GM23338 (cell line): ENCODE data around the gene SELENON. TPM values are rescaled to one million over a fixed set of nuclear protein-coding genes. Genes with fewer than 3 reads are reported as not detected.

Experiments
- ATAC-seq: fragments of 200-7000 bp; cut with Tn5 transposase; 3 replicates; pipeline ENCODE4 v1.9.1; 2020
- DNase-seq: peaks from one replicate; pipeline ENCODE4 v3.0.0-alpha.2; 2015; ENCODE audit warnings: low spot score
- H2AFZ ChIP-seq: fragments of 200-600 bp; sonication (generic); 2 replicates; pipeline ENCODE4 v1.8.0; 2016; ENCODE audit warnings: antibody characterized with exemption, mild to moderate bottlenecking, moderate library complexity
- H3F3A ChIP-seq: fragments of 200-600 bp; sonication (generic); replicated peaks from 2 replicates; pipeline ENCODE4 v1.8.0; 2017; ENCODE audit warnings: antibody characterized with exemption, mixed run types, low read depth
- H3K27ac ChIP-seq: fragments of 200-600 bp; sonication (generic); 2 replicates; pipeline ENCODE4 v1.6.1; 2016; ENCODE audit warnings: low read depth
- H3K27me3 ChIP-seq: fragments of 200-600 bp; sonication (generic); 2 replicates; pipeline ENCODE4 v1.8.0; 2016; ENCODE audit warnings: mild to moderate bottlenecking, mixed run types, moderate library complexity; ENCODE audit not compliant: insufficient read depth
- H3K36me3 ChIP-seq: fragments of 200-600 bp; sonication (generic); 2 replicates; pipeline ENCODE4 v1.8.0; 2016; ENCODE audit warnings: mild to moderate bottlenecking; ENCODE audit not compliant: insufficient read depth
- H3K4me1 ChIP-seq: fragments of 200-600 bp; sonication (generic); 2 replicates; pipeline ENCODE4 v1.8.0; 2016; ENCODE audit warnings: mild to moderate bottlenecking, moderate library complexity; ENCODE audit not compliant: insufficient read depth
- H3K4me2 ChIP-seq: fragments of 200-600 bp; sonication (generic); 2 replicates; pipeline ENCODE4 v1.7.1; 2017; ENCODE audit warnings: mixed run types
- H3K4me3 ChIP-seq: fragments of 200-600 bp; sonication (generic); 2 replicates; pipeline ENCODE4 v1.6.1; 2016; ENCODE audit warnings: mixed run types
- H3K79me2 ChIP-seq: fragments of 200-600 bp; sonication (generic); replicated peaks from 2 replicates; pipeline ENCODE4 v1.8.0; 2017; ENCODE audit warnings: mild to moderate bottlenecking; ENCODE audit not compliant: insufficient read depth
- H3K9me2 ChIP-seq: fragments of 200-600 bp; sonication (generic); 2 replicates; pipeline ENCODE4 v1.8.0; 2017; ENCODE audit not compliant: insufficient read depth
- H4K20me1 ChIP-seq: fragments of 200-600 bp; sonication (generic); replicated peaks from 2 replicates; pipeline ENCODE4 v1.8.0; 2017; ENCODE audit warnings: mild to moderate bottlenecking; ENCODE audit not compliant: insufficient read depth
- H3K27ac Mint-ChIP-seq: 2 replicates; pipeline ENCODE4 v1.8.0; 2020; ENCODE audit warnings: inconsistent platforms, mild to moderate bottlenecking, moderate library complexity, mixed read lengths
- H3K27me3 Mint-ChIP-seq: 3 replicates; pipeline ENCODE4 v1.8.0; 2022; ENCODE audit warnings: low read depth, mild to moderate bottlenecking, moderate library complexity, mixed read lengths, inconsistent platforms; ENCODE audit not compliant: insufficient read depth, poor library complexity
- H3K36me3 Mint-ChIP-seq: 3 replicates; pipeline ENCODE4 v1.8.0; 2021; ENCODE audit warnings: low read depth, mild to moderate bottlenecking, inconsistent platforms, moderate library complexity, mixed read lengths
- H3K4me1 Mint-ChIP-seq: 3 replicates; pipeline ENCODE4 v1.8.0; 2020; ENCODE audit warnings: mild to moderate bottlenecking, inconsistent platforms, mixed read lengths
- H3K4me3 Mint-ChIP-seq: 3 replicates; pipeline ENCODE4 v1.8.0; 2021; ENCODE audit warnings: moderate library complexity, mild to moderate bottlenecking, inconsistent platforms, mixed read lengths
- H3K9me3 Mint-ChIP-seq: 3 replicates; pipeline ENCODE4 v1.8.0; 2020; ENCODE audit warnings: moderate library complexity, mild to moderate bottlenecking, inconsistent platforms, mixed read lengths
- CTCF ChIP-seq, 2 experiments: fragments of 200-600 bp in 1 of 2; sonication (generic) in 1 of 2; conservative IDR thresholded peaks; 2 replicates each; pipeline versions ENCODE4 v1.5.1 to v1.6.1; 2016 to 2017; ENCODE audit warnings: antibody characterized with exemption in 2 of 2, low read depth in 2 of 2, mild to moderate bottlenecking in 2 of 2, moderate library complexity in 1 of 2
- EZH2 ChIP-seq: fragments of 200-600 bp; sonication (generic); IDR thresholded peaks from one replicate; pipeline ENCODE4 v1.8.0; 2017; ENCODE audit warnings: antibody characterized with exemption, mild to moderate bottlenecking, low read depth; ENCODE audit not compliant: unreplicated experiment
- JUNB ChIP-seq: IDR thresholded peaks from one replicate; pipeline ENCODE4 v1.6.1; 2016; ENCODE audit warnings: antibody characterized with exemption; ENCODE audit not compliant: unreplicated experiment
- NANOG ChIP-seq: IDR thresholded peaks from 2 replicates; pipeline ENCODE4 v1.6.1; 2016; ENCODE audit warnings: antibody characterized with exemption, borderline replicate concordance
- REST ChIP-seq: IDR thresholded peaks from one replicate; pipeline ENCODE4 v1.6.1; 2018; ENCODE audit warnings: antibody characterized with exemption; ENCODE audit not compliant: unreplicated experiment
- ZNF114 ChIP-seq: fragments of 250-450 bp; sonication (Bioruptor Pico); IDR thresholded peaks from 2 replicates; pipeline ENCODE4 v1.5.0; 2020; ENCODE audit warnings: mild to moderate bottlenecking, moderate library complexity
- polyA plus RNA-seq: library from polyadenylated mRNA; unstranded; fragments of >200 nt; fragmentation: Nextera tagmentation; extraction: Ambion mirVana; gene quantifications from 2 replicates; pipeline ENCODE4 v1.2.1, GENCODE V29; 2016
- total RNA-seq: library from RNA; depleted of rRNA; stranded (reverse); fragments of >200 nt; shearing (Covaris generic); gene quantifications from 2 replicates; pipeline ENCODE4 v1.2.3, GENCODE V29; 2014
- TF ChIP-seq, protein P1 (sequence below): fragments of 250-450 bp; sonication (Bioruptor Pico); IDR thresholded peaks from 2 replicates; pipeline ENCODE4 v1.5.0; 2020; ENCODE audit warnings: mild to moderate bottlenecking, moderate library complexity

The SELENON gene
- total and polyA plus RNA-seq, 2 experiments from 2014 or later = 17.9 to 93.2 TPM

- H3K27ac Mint-ChIP-seq = no peak overlapping the region
- H3F3A ChIP-seq = no peaks in the 10 kb centered on the region
- no peak overlapping the region for H3K4me2 ChIP-seq
- peaks cover 27% of the 10 kb centered on the region for H3K4me1 Mint-ChIP-seq
- H3K27ac ChIP-seq = no peak overlapping the region
- no peaks in the 10 kb centered on the region for H3K79me2 ChIP-seq
- ATAC-seq = no peak
- H3K4me3 Mint-ChIP-seq = no peak overlapping the region
- DNase-seq = no peak
- H4K20me1 ChIP-seq = no peaks in the 10 kb centered on the region
- H3K4me1 ChIP-seq = peaks cover 4% of the 10 kb centered on the region
- no peaks in the 10 kb centered on the region for H3K36me3 ChIP-seq
- H3K27me3 Mint-ChIP-seq = peaks cover 6% of the 10 kb centered on the region
- no peak overlapping the region for H3K4me3 ChIP-seq
- no peaks in the 10 kb centered on the region for H3K36me3 Mint-ChIP-seq
- H2AFZ ChIP-seq = no peak overlapping the region
- H3K9me3 Mint-ChIP-seq = no peaks in the 10 kb centered on the region
- TF ChIP-seq ZNF114 (CRISPR knock-in tag) = no peak
- no peak for TF ChIP-seq EZH2
- no peak for TF ChIP-seq JUNB
- TF ChIP-seq, protein P1, sequence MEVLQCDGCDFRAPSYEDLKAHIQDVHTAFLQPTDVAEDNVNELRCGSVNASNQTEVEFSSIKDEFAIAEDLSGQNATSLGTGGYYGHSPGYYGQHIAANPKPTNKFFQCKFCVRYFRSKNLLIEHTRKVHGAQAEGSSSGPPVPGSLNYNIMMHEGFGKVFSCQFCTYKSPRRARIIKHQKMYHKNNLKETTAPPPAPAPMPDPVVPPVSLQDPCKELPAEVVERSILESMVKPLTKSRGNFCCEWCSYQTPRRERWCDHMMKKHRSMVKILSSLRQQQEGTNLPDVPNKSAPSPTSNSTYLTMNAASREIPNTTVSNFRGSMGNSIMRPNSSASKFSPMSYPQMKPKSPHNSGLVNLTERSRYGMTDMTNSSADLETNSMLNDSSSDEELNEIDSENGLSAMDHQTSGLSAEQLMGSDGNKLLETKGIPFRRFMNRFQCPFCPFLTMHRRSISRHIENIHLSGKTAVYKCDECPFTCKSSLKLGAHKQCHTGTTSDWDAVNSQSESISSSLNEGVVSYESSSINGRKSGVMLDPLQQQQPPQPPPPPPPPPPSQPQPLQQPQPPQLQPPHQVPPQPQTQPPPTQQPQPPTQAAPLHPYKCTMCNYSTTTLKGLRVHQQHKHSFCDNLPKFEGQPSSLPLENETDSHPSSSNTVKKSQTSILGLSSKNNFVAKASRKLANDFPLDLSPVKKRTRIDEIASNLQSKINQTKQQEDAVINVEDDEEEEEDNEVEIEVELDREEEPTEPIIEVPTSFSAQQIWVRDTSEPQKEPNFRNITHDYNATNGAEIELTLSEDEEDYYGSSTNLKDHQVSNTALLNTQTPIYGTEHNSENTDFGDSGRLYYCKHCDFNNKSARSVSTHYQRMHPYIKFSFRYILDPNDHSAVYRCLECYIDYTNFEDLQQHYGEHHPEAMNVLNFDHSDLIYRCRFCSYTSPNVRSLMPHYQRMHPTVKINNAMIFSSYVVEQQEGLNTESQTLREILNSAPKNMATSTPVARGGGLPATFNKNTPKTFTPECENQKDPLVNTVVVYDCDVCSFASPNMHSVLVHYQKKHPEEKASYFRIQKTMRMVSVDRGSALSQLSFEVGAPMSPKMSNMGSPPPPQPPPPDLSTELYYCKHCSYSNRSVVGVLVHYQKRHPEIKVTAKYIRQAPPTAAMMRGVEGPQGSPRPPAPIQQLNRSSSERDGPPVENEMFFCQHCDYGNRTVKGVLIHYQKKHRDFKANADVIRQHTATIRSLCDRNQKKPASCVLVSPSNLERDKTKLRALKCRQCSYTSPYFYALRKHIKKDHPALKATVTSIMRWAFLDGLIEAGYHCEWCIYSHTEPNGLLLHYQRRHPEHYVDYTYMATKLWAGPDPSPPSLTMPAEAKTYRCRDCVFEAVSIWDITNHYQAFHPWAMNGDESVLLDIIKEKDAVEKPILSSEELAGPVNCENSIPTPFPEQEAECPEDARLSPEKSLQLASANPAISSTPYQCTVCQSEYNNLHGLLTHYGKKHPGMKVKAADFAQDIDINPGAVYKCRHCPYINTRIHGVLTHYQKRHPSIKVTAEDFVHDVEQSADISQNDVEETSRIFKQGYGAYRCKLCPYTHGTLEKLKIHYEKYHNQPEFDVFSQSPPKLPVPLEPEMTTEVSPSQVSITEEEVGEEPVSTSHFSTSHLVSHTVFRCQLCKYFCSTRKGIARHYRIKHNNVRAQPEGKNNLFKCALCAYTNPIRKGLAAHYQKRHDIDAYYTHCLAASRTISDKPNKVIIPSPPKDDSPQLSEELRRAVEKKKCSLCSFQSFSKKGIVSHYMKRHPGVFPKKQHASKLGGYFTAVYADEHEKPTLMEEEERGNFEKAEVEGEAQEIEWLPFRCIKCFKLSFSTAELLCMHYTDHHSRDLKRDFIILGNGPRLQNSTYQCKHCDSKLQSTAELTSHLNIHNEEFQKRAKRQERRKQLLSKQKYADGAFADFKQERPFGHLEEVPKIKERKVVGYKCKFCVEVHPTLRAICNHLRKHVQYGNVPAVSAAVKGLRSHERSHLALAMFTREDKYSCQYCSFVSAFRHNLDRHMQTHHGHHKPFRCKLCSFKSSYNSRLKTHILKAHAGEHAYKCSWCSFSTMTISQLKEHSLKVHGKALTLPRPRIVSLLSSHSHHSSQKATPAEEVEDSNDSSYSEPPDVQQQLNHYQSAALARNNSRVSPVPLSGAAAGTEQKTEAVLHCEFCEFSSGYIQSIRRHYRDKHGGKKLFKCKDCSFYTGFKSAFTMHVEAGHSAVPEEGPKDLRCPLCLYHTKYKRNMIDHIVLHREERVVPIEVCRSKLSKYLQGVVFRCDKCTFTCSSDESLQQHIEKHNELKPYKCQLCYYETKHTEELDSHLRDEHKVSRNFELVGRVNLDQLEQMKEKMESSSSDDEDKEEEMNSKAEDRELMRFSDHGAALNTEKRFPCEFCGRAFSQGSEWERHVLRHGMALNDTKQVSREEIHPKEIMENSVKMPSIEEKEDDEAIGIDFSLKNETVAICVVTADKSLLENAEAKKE (CRISPR knock-in tag) = no peak
- TF ChIP-seq REST = no peak
- no peak for TF ChIP-seq CTCF (conservative IDR thresholded peaks at IDR 0.05; ENCODE audit: low read depth in 2 of 2)
- TF ChIP-seq NANOG = no peak
- no peaks in the 10 kb centered on the region for H3K9me2 ChIP-seq
- H3K27me3 ChIP-seq = no peaks in the 10 kb centered on the region
Measured at GRCh38 chr1:25769625-25770383, 30.2 kb upstream of the SELENON start.
